ENCODE measurements around the gene GJA4.

DNA sequence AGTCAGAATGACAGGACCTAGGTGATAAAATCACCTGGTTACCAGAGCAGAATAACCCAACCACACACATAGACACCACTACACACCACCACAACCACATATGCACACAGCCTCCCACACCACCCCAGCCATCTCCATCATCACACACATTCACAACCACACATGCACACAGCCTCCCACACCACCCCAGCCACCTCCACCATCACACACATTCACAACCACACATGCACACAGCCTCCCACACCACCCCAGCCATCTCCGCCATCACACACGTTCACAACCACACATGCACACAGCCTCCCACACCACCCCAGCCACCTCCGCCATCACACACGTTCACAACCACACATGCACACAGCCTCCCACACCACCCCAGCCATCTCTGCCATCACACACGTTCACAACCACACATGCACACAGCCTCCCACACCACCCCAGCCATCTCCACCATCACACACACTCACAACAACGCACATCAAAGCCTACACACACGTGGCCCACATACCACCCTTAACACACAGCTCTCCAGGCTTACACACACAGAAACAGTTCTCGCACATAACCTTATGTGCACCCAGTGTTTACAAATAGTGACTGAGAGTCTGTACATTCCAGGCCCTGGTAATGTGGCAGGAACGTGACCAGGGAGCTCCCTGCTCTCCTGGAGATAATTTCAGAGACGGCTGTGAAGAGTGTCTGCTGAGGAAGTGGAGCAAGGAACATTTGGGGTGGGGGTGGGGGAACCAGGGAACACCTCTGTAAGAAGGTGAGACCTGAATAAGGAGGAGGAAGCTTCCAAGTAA lies 15.1 kb upstream of the GJA4 start:
- no peak for TF ChIP-seq CTCF (conservative IDR thresholded peaks at IDR 0.05; ENCODE audit: low read depth, low read length)
- no peak for TF ChIP-seq EZH2 (IDR thresholded peaks at IDR 0.05; ENCODE audit: borderline replicate concordance, low read depth, low read length, poor library complexity, severe bottlenecking)

Data from A673 (cell line).